Activated CD4-positive, alpha-beta T cell treated with anti-CD3 and anti-CD28 coated beads for 1 hour (primary cell): Measurements from ENCODE around the gene SGCA.
A peak's percentile ranks its signal among the peaks of the same experiment; 100 is the strongest.

Experiments used
- DNase-seq: peaks from one replicate; pipeline ENCODE4 v3.0.0-alpha.2; 2020

The SGCA gene

GRCh38 chr17:50165867-50166517 is at the start of gene SGCA:
Gene SGCA, plus strand, starts transcription at chr17:50166005. Its CDS starts 36 bp downstream, at chr17:50166041.
- DNase-seq, result no peak

GRCh38 chr17:50117202-50118051 is 48.4 kb upstream of the SGCA start:
- peak; percentile 60 for DNase-seq

GRCh38 chr17:50118076-50118827 is 47.6 kb upstream of the SGCA start:
- no peak for DNase-seq

- DNase-seq, result no peak
Observed at GRCh38 chr17:50118828-50119218, 47.0 kb upstream of the SGCA start.

GRCh38 chr17:50120475-50121253 is 45.1 kb upstream of the SGCA start:
- no peak for DNase-seq

GRCh38 chr17:50122945-50123344 is 42.9 kb upstream of the SGCA start:
- DNase-seq, result no peak

- no peak for DNase-seq
Observed at GRCh38 chr17:50123649-50124349, 42.0 kb upstream of the SGCA start.

GRCh38 chr17:50125420-50125997 is 40.3 kb upstream of the SGCA start:
- no peak for DNase-seq

GRCh38 chr17:50127697-50128361 is 38.0 kb upstream of the SGCA start:
- no peak for DNase-seq

GRCh38 chr17:50128441-50129352 is 37.1 kb upstream of the SGCA start:
- DNase-seq, result no peak

GRCh38 chr17:50129353-50129727 is 36.5 kb upstream of the SGCA start:
- no peak for DNase-seq

GRCh38 chr17:50129728-50130558 is 35.9 kb upstream of the SGCA start, which contains the start of gene SAMD14:
Gene SAMD14, minus strand, starts transcription at chr17:50130160. Its CDS starts 5,201 bp downstream, at chr17:50124959.
- DNase-seq, result no peak

GRCh38 chr17:50130559-50131305 is 35.1 kb upstream of the SGCA start:
- no peak for DNase-seq

- no peak for DNase-seq
Observed at GRCh38 chr17:50132104-50132794, 33.6 kb upstream of the SGCA start.

GRCh38 chr17:50133028-50133768 is 32.6 kb upstream of the SGCA start:
- no peak for DNase-seq

- DNase-seq, result no peak
Observed at GRCh38 chr17:50133769-50134099, 32.1 kb upstream of the SGCA start.
